ENCODE measurements around the gene VEPH1. TPM values are rescaled to one million over a fixed set of nuclear protein-coding genes. Genes with fewer than 3 reads are reported as not detected.

VEPH1 gene
- total RNA-seq, 1 donor from 2014 or later = 8.8 TPM

GRCh38 chr3:157240408-157240807 is 262.8 kb downstream of the VEPH1 start:
- Mint-ChIP-seq H3K27ac (ENCODE audit: unreplicated experiment) (no peak overlapping the region), H3K9me3 (no peaks in the 10 kb centered on the region), H3K27me3 (ENCODE audit: low read depth) (no peaks in the 10 kb centered on the region), H3K4me3 (no peak overlapping the region), H3K36me3 (ENCODE audit: low read depth) (no peaks in the 10 kb centered on the region), H3K4me1 (peaks cover 16% of the 10 kb centered on the region)
- no peak for TF ChIP-seq CTCF (conservative IDR thresholded peaks at IDR 0.05)
- no peak for DNase-seq (ENCODE audit: low read depth, low spot score)

GRCh38 chr3:157239082-157239704 is 264.0 kb downstream of the VEPH1 start:
- TF ChIP-seq CTCF (conservative IDR thresholded peaks at IDR 0.05) = peak; percentile 74
- peaks cover 16% of the 10 kb centered on the region for H3K4me1 Mint-ChIP-seq
- peak overlapping the region; percentile 3 for H3K27ac Mint-ChIP-seq (ENCODE audit: unreplicated experiment)
- H3K36me3 Mint-ChIP-seq (ENCODE audit: low read depth) = no peaks in the 10 kb centered on the region
- peak; percentile 68 for DNase-seq (ENCODE audit: low read depth, low spot score)
- no peaks in the 10 kb centered on the region for H3K9me3 Mint-ChIP-seq
- no peak overlapping the region for H3K4me3 Mint-ChIP-seq
- no peaks in the 10 kb centered on the region for H3K27me3 Mint-ChIP-seq (ENCODE audit: low read depth)

- H3K27me3 Mint-ChIP-seq (ENCODE audit: low read depth) = no peaks in the 10 kb centered on the region
- no peak overlapping the region for H3K4me3 Mint-ChIP-seq
- H3K27ac Mint-ChIP-seq (ENCODE audit: unreplicated experiment) = no peak overlapping the region
- DNase-seq (ENCODE audit: low read depth, low spot score) = no peak
- H3K36me3 Mint-ChIP-seq (ENCODE audit: low read depth) = no peaks in the 10 kb centered on the region
- peaks cover 11% of the 10 kb centered on the region for H3K4me1 Mint-ChIP-seq
- TF ChIP-seq CTCF (conservative IDR thresholded peaks at IDR 0.05) = no peak
- H3K9me3 Mint-ChIP-seq = no peaks in the 10 kb centered on the region
These were observed 264.8 kb downstream of the VEPH1 start for GRCh38 chr3:157238457-157238856.

- no peak overlapping the region for H3K27ac Mint-ChIP-seq (ENCODE audit: unreplicated experiment)
- H3K4me1 Mint-ChIP-seq = peaks cover 11% of the 10 kb centered on the region
- no peak for TF ChIP-seq CTCF (conservative IDR thresholded peaks at IDR 0.05)
- H3K4me3 Mint-ChIP-seq = no peak overlapping the region
- H3K9me3 Mint-ChIP-seq = no peaks in the 10 kb centered on the region
- no peak for DNase-seq (ENCODE audit: low read depth, low spot score)
- H3K27me3 Mint-ChIP-seq (ENCODE audit: low read depth) = no peaks in the 10 kb centered on the region
- no peaks in the 10 kb centered on the region for H3K36me3 Mint-ChIP-seq (ENCODE audit: low read depth)
These were observed 265.3 kb downstream of the VEPH1 start for GRCh38 chr3:157237886-157238285.

- TF ChIP-seq CTCF (conservative IDR thresholded peaks at IDR 0.05) = no peak
- no peaks in the 10 kb centered on the region for H3K9me3 Mint-ChIP-seq
- H3K27me3 Mint-ChIP-seq (ENCODE audit: low read depth) = no peaks in the 10 kb centered on the region
- DNase-seq (ENCODE audit: low read depth, low spot score) = no peak
- H3K27ac Mint-ChIP-seq (ENCODE audit: unreplicated experiment) = no peak overlapping the region
- no peak overlapping the region for H3K4me3 Mint-ChIP-seq
- H3K4me1 Mint-ChIP-seq = peaks cover 11% of the 10 kb centered on the region
- no peaks in the 10 kb centered on the region for H3K36me3 Mint-ChIP-seq (ENCODE audit: low read depth)
These were observed 267.9 kb downstream of the VEPH1 start for GRCh38 chr3:157235291-157235690.
